NCI-H446 (cell line): ENCODE measurements around the gene ASGR1.
A peak's percentile ranks its signal among the peaks of the same experiment; 100 is the strongest.
"Not testable (repeated sequence)": the region's sequence is repeated elsewhere in the genome, so short reads cannot be mapped to it uniquely, and the experiment has no call there.

Source experiments
- DNase-seq, 2 experiments: peaks; one replicate each; lab custom pipeline; 2025; lab: John Stamatoyannopoulos, UW

ASGR1 gene

GRCh38 chr17:7191069-7191468 is 11.9 kb upstream of the ASGR1 start:
- DNase-seq, result no peak

- no peak for DNase-seq
Observed at GRCh38 chr17:7190276-7190917, 11.2 kb upstream of the ASGR1 start.

GRCh38 chr17:7186241-7186640 is 7.1 kb upstream of the ASGR1 start:
- no peak for DNase-seq

- DNase-seq, result no peak
Observed at GRCh38 chr17:7184647-7185046, 5.5 kb upstream of the ASGR1 start.

GRCh38 chr17:7184091-7184488 is 4.9 kb upstream of the ASGR1 start:
- DNase-seq, result no peak

- no peak for DNase-seq
Observed at GRCh38 chr17:7183433-7184090, 4.4 kb upstream of the ASGR1 start.

- DNase-seq, result not testable (repeated sequence)
Observed at GRCh38 chr17:7182101-7182500, 2.9 kb upstream of the ASGR1 start.

- DNase-seq, result no peak
Observed at GRCh38 chr17:7178973-7179316, 225 bp downstream of the ASGR1 start.

GRCh38 chr17:7177954-7178477 is 1.2 kb downstream of the ASGR1 start:
- no peak for DNase-seq

- peak; percentile 32 to 70 for DNase-seq
Observed at GRCh38 chr17:7177191-7177953, 1.8 kb downstream of the ASGR1 start.

GRCh38 chr17:7176841-7177190 is 2.4 kb downstream of the ASGR1 start:
- DNase-seq, result no peak

GRCh38 chr17:7176107-7176840 is 2.9 kb downstream of the ASGR1 start:
- DNase-seq, result no peak

- DNase-seq, result no peak
Observed at GRCh38 chr17:7175330-7175733, 3.8 kb downstream of the ASGR1 start.

GRCh38 chr17:7174603-7175326 is 4.4 kb downstream of the ASGR1 start:
- no peak for DNase-seq

- no peak for DNase-seq
Observed at GRCh38 chr17:7173687-7174602, 5.2 kb downstream of the ASGR1 start.

- DNase-seq, result not testable (repeated sequence)
Observed at GRCh38 chr17:7172522-7173191, 6.5 kb downstream of the ASGR1 start.

GRCh38 chr17:7169565-7169908 is 9.6 kb downstream of the ASGR1 start:
- not testable (repeated sequence) for DNase-seq

GRCh38 chr17:7168841-7169564 is 10.2 kb downstream of the ASGR1 start:
- not testable (repeated sequence) for DNase-seq

- DNase-seq, result no peak
Observed at GRCh38 chr17:7167832-7168231, 11.3 kb downstream of the ASGR1 start.
